ENCODE results near the gene ZBTB46. TPM values are rescaled to one million over a fixed set of nuclear protein-coding genes. Genes with fewer than 3 reads are reported as not detected.

ZBTB46 gene
- total RNA-seq, 1 donor from 2014 or later, result 11.7 TPM

GRCh38 chr20:63698739-63699465 lies 132.2 kb downstream of the ZBTB46 start:
- no peak for DNase-seq (ENCODE audit: extremely low read depth, low read depth, low spot score)

- no peak for DNase-seq (ENCODE audit: extremely low read depth, low read depth, low spot score)
Observed at GRCh38 chr20:63697868-63698545, 133.1 kb downstream of the ZBTB46 start.

- DNase-seq (ENCODE audit: extremely low read depth, low read depth, low spot score), result no peak
Observed at GRCh38 chr20:63697357-63697867, 133.7 kb downstream of the ZBTB46 start.

GRCh38 chr20:63696628-63697356 lies 134.3 kb downstream of the ZBTB46 start, which contains the start of gene TNFRSF6B:
Gene TNFRSF6B (plus strand): TSS chr20:63696652. CDS start chr20:63696768, 116 bp downstream.
- DNase-seq (ENCODE audit: extremely low read depth, low read depth, low spot score), result no peak

- DNase-seq (ENCODE audit: extremely low read depth, low read depth, low spot score), result no peak
Observed at GRCh38 chr20:63696306-63696627, 134.8 kb downstream of the ZBTB46 start.

- no peak for DNase-seq (ENCODE audit: extremely low read depth, low read depth, low spot score)
Observed at GRCh38 chr20:63695424-63696305, 135.4 kb downstream of the ZBTB46 start.

GRCh38 chr20:63694584-63695423 lies 136.3 kb downstream of the ZBTB46 start:
- DNase-seq (ENCODE audit: extremely low read depth, low read depth, low spot score), result no peak

GRCh38 chr20:63693733-63694583 lies 137.1 kb downstream of the ZBTB46 start:
- no peak for DNase-seq (ENCODE audit: extremely low read depth, low read depth, low spot score)

Other genes with a start within 250 kb of the ZBTB46 start
- 8.5 and 12.0 TPM in 2 replicates for gene GMEB2, start 204.2 kb downstream of the ZBTB46 start, total RNA-seq
- 7.9 and 17.5 TPM in 2 replicates for gene STMN3, start 177.8 kb downstream of the ZBTB46 start, total RNA-seq
- gene RTEL1, start 173.0 kb downstream of the ZBTB46 start, total RNA-seq, result 9.2 and 20.1 TPM in 2 replicates
- gene TNFRSF6B, start 134.6 kb downstream of the ZBTB46 start, total RNA-seq, result 96.8 and 186 TPM in 2 replicates
- gene ARFRP1, start 123.3 kb downstream of the ZBTB46 start, total RNA-seq, result 41.8 and 55.7 TPM in 2 replicates
- gene ZGPAT, start 123.2 kb downstream of the ZBTB46 start, total RNA-seq, result 32.3 and 40.9 TPM in 2 replicates
- 10.8 and 13.7 TPM in 2 replicates for gene LIME1, start 94.6 kb downstream of the ZBTB46 start, total RNA-seq
- 44.2 and 81.2 TPM in 2 replicates for gene SLC2A4RG, start 91.5 kb downstream of the ZBTB46 start, total RNA-seq
- gene ABHD16B, start 30.2 kb upstream of the ZBTB46 start, total RNA-seq, result not detected in 2 replicates
- gene TPD52L2, start 34.0 kb upstream of the ZBTB46 start, total RNA-seq, result 189 and 209 TPM in 2 replicates
- gene DNAJC5, start 63.9 kb upstream of the ZBTB46 start, total RNA-seq, result 78.2 and 79.4 TPM in 2 replicates
- gene UCKL1, start 125.2 kb upstream of the ZBTB46 start, total RNA-seq, result 28.3 and 45.4 TPM in 2 replicates
- gene ZNF512B, start 138.7 kb upstream of the ZBTB46 start, total RNA-seq, result 15.9 and 24.3 TPM in 2 replicates
- gene SAMD10, start 148.4 kb upstream of the ZBTB46 start, total RNA-seq, result 6.2 and 8.3 TPM in 2 replicates
- 63.2 and 64.3 TPM in 2 replicates for gene PRPF6, start 149.9 kb upstream of the ZBTB46 start, total RNA-seq
- 1.2 and 6.8 TPM in 2 replicates for gene C20orf204, start 204.9 kb upstream of the ZBTB46 start, total RNA-seq
- 31.8 and 102 TPM in 2 replicates for gene SOX18, start 218.4 kb upstream of the ZBTB46 start, total RNA-seq
- gene TCEA2, start 231.9 kb upstream of the ZBTB46 start, total RNA-seq, result 34.5 and 61.0 TPM in 2 replicates
- gene RGS19, start 248.3 kb upstream of the ZBTB46 start, total RNA-seq, result 32.6 and 40.3 TPM in 2 replicates
- gene OPRL1, start 248.8 kb upstream of the ZBTB46 start, total RNA-seq, result 2.7 and 4.5 TPM in 2 replicates